Bronchial epithelial cell (primary cell): Measurements from ENCODE around the gene COPS6. TPM values are rescaled to one million over a fixed set of nuclear protein-coding genes. Genes with fewer than 3 reads are reported as not detected.

ENCODE experiments used
- DNase-seq: peaks from one replicate; pipeline ENCODE4 v3.0.0-alpha.2; 2010; ENCODE audit warnings: low read depth
- FAIRE-seq: peaks from 2 replicates; lab custom pipeline; 2011; peaks lifted over from hg19 to GRCh38; lab: Jason Lieb, UNC
- H3K27me3 ChIP-seq: 2 replicates; pipeline ENCODE4 v1.5.1; 2011; ENCODE audit warnings: low read length; ENCODE audit not compliant: control insufficient read depth, insufficient read depth
- H3K36me3 ChIP-seq: 2 replicates; pipeline ENCODE4 v1.5.1; 2011; ENCODE audit warnings: low read length; ENCODE audit not compliant: control insufficient read depth, insufficient read depth
- H3K4me3 ChIP-seq: 2 replicates; pipeline ENCODE4 v1.5.1; 2011; ENCODE audit warnings: mild to moderate bottlenecking, low read depth, low read length, control low read depth
- total RNA-seq: library from RNA; depleted of rRNA; stranded (reverse); fragments of >200 nt; gene quantifications from 2 replicates; pipeline ENCODE4 v1.2.1, GENCODE V29; 2014
- TF ChIP-seq, protein P1 (sequence below): IDR thresholded peaks from 2 replicates; pipeline ENCODE4 v1.5.1; 2011; ENCODE audit warnings: mild to moderate bottlenecking, moderate library complexity, low read length, control low read depth, inconsistent platforms; ENCODE audit not compliant: insufficient read depth, severe bottlenecking

COPS6 gene
- total RNA-seq, 1 donor from 2014 or later: 60.0 TPM

DNA sequence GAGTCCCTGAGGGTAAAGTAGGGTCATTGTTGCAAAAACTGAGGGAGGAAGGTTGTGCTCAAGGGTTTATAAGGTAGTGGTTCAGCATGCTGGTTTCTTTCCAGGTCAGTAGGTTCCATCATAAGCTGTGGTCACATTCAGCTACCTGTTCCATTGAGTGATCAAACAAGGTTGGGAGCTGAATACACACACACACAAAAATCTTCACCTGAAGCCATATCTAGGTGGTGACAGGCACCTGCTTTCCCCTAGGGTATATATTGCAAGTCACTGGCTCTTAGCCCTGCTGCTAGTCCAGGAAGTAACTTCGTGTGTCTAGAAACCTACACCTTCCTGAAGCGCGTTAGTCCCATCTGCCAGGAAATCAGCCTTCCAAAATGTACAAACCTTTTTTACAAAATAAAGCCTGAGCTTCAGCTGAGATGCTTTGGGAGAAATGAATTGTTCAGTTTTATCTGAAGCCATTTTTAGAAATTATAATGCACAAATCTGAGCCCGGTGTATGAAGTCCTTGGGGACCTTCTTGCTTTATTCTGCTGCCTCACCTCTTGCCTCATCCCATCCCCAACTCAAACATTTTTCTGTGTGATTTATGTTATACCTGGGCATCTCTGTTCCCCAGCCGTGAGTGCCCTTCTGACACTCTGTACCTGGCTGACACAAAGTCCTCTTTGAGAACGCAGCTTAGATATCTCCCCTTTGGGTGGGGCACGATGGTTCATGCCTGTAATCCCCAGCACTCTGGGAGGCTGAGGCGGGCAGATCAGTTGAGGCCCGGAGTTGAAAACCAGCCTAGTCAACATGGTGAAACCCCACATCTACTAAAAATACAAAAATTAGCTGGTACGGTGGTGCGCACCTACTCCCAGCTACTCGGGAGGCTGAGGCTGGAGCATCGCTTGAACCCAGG, 49.3 kb downstream of the COPS6 start:
- DNase-seq: no peak
- no peaks in the 10 kb centered on the region for H3K36me3 ChIP-seq
- no peaks in the 10 kb centered on the region for H3K27me3 ChIP-seq
- H3K4me3 ChIP-seq: no peak overlapping the region
- TF ChIP-seq, protein P1, sequence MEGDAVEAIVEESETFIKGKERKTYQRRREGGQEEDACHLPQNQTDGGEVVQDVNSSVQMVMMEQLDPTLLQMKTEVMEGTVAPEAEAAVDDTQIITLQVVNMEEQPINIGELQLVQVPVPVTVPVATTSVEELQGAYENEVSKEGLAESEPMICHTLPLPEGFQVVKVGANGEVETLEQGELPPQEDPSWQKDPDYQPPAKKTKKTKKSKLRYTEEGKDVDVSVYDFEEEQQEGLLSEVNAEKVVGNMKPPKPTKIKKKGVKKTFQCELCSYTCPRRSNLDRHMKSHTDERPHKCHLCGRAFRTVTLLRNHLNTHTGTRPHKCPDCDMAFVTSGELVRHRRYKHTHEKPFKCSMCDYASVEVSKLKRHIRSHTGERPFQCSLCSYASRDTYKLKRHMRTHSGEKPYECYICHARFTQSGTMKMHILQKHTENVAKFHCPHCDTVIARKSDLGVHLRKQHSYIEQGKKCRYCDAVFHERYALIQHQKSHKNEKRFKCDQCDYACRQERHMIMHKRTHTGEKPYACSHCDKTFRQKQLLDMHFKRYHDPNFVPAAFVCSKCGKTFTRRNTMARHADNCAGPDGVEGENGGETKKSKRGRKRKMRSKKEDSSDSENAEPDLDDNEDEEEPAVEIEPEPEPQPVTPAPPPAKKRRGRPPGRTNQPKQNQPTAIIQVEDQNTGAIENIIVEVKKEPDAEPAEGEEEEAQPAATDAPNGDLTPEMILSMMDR: no peak
- no peak for FAIRE-seq

- Histone ChIP-seq H3K27me3 (no peaks in the 10 kb centered on the region), H3K4me3 (no peak overlapping the region), H3K36me3 (no peaks in the 10 kb centered on the region)
- DNase-seq: no peak
- no peak for FAIRE-seq
- TF ChIP-seq, protein P1: no peak
Measured at GRCh38 chr7:100141555-100141949, 52.8 kb downstream of the COPS6 start.

Other genes with a start within 250 kb of the COPS6 start
- gene OR2AE1, start 211.9 kb upstream of the COPS6 start, total RNA-seq: not detected in 2 replicates
- gene TRIM4, start 169.4 kb upstream of the COPS6 start, total RNA-seq: 17.1 and 20.7 TPM in 2 replicates
- gene GJC3, start 159.3 kb upstream of the COPS6 start, total RNA-seq: not detected in 2 replicates
- 1.2 and 1.6 TPM in 2 replicates for gene AZGP1, start 112.9 kb upstream of the COPS6 start, total RNA-seq
- gene ZKSCAN1, start 73.4 kb upstream of the COPS6 start, total RNA-seq: 25.0 and 33.2 TPM in 2 replicates
- gene ZSCAN21, start 39.2 kb upstream of the COPS6 start, total RNA-seq: 9.6 and 11.6 TPM in 2 replicates
- gene ZNF3, start 7.2 kb upstream of the COPS6 start, total RNA-seq: 13.6 and 21.1 TPM in 2 replicates
- gene MCM7, start 12.4 kb downstream of the COPS6 start, total RNA-seq: 15.9 and 46.1 TPM in 2 replicates
- 13.3 and 22.6 TPM in 2 replicates for gene AP4M1, start 12.7 kb downstream of the COPS6 start, total RNA-seq
- 16.9 and 22.9 TPM in 2 replicates for gene TAF6, start 30.4 kb downstream of the COPS6 start, total RNA-seq
- gene CNPY4, start 30.7 kb downstream of the COPS6 start, total RNA-seq: 2.4 and 2.9 TPM in 2 replicates
- 1.2 and 1.6 TPM in 2 replicates for gene MBLAC1, start 38.0 kb downstream of the COPS6 start, total RNA-seq
- 82.7 and 108 TPM in 2 replicates for gene LAMTOR4, start 59.9 kb downstream of the COPS6 start, total RNA-seq
- 3.4 and 5.5 TPM in 2 replicates for gene TRAPPC14, start 69.8 kb downstream of the COPS6 start, total RNA-seq
- gene GAL3ST4, start 79.6 kb downstream of the COPS6 start, total RNA-seq: under 0.01 and 0.51 TPM in 2 replicates
- gene GPC2, start 88.4 kb downstream of the COPS6 start, total RNA-seq: 1.0 and 1.3 TPM in 2 replicates
- under 0.01 and 0.13 TPM in 2 replicates for gene STAG3, start 88.9 kb downstream of the COPS6 start, total RNA-seq
- not detected in 2 replicates for gene PVRIG, start 131.0 kb downstream of the COPS6 start, total RNA-seq
- gene SPDYE3, start 218.7 kb downstream of the COPS6 start, total RNA-seq: not detected in 2 replicates